DND-41 (cell line): Measurements from ENCODE around the gene SPDEF.

Source experiments
- ATAC-seq: fragments of 200-7000 bp; cut with Tn5 transposase; 3 replicates; pipeline ENCODE4 v1.9.1; 2021; ENCODE audit warnings: low read depth; ENCODE audit not compliant: insufficient read depth
- DNase-seq: peaks from one replicate; pipeline ENCODE4 v3.0.0-alpha.2; 2020
- H2AFZ ChIP-seq: 2 replicates; pipeline ENCODE4 v1.6.0; 2012; ENCODE audit warnings: low read depth, low read length
- H3K27ac ChIP-seq: 2 replicates; pipeline ENCODE4 v1.5.1; 2012; ENCODE audit warnings: low read length, inconsistent platforms
- H3K27me3 ChIP-seq: fragments of 200-600 bp; sonication (generic); 2 replicates; pipeline ENCODE4 v1.6.0; 2012; ENCODE audit warnings: low read length, mild to moderate bottlenecking, inconsistent platforms; ENCODE audit not compliant: insufficient read depth, poor library complexity
- H3K36me3 ChIP-seq: 2 replicates; pipeline ENCODE4 v1.5.1; 2012; ENCODE audit warnings: low read length, inconsistent platforms; ENCODE audit not compliant: insufficient read depth
- H3K4me1 ChIP-seq: 2 replicates; pipeline ENCODE4 v1.5.1; 2012; ENCODE audit warnings: mild to moderate bottlenecking, low read length; ENCODE audit not compliant: insufficient read depth
- H3K4me2 ChIP-seq: 2 replicates; pipeline ENCODE4 v1.6.0; 2012; ENCODE audit warnings: mild to moderate bottlenecking, moderate library complexity, low read length, inconsistent platforms; ENCODE audit not compliant: insufficient read depth
- H3K4me3 ChIP-seq, 2 experiments: fragments of 200-600 bp in 1 of 2; shearing (Covaris generic) in 1 of 2; 2 replicates each; pipeline ENCODE4 v1.5.1; 2012 to 2016; ENCODE audit warnings: inconsistent platforms in 2 of 2, low read length in 2 of 2, mild to moderate bottlenecking in 2 of 2, low read depth in 1 of 2, moderate library complexity in 1 of 2
- H3K79me2 ChIP-seq: 2 replicates; pipeline ENCODE4 v1.6.0; 2012; ENCODE audit warnings: low read length, inconsistent platforms; ENCODE audit not compliant: insufficient read depth
- H3K9ac ChIP-seq: 2 replicates; pipeline ENCODE4 v1.6.0; 2012; ENCODE audit warnings: low read depth, mild to moderate bottlenecking, inconsistent platforms, low read length, moderate library complexity
- H3K9me3 ChIP-seq: 2 replicates; pipeline ENCODE4 v1.5.1; 2012; ENCODE audit warnings: low read length, moderate library complexity, mild to moderate bottlenecking, inconsistent platforms; ENCODE audit not compliant: insufficient read depth, severe bottlenecking
- H4K20me1 ChIP-seq: 2 replicates; pipeline ENCODE4 v1.6.0; 2012; ENCODE audit warnings: low read length; ENCODE audit not compliant: insufficient read depth
- CTCF ChIP-seq: IDR thresholded peaks from 2 replicates; pipeline ENCODE4 v1.5.1; 2012; ENCODE audit warnings: borderline replicate concordance, low read length, moderate library complexity, mild to moderate bottlenecking; ENCODE audit not compliant: poor library complexity, severe bottlenecking; ENCODE audit errors: extremely low read depth
- EZH2 ChIP-seq: IDR thresholded peaks from 3 replicates; pipeline ENCODE4 v1.6.1; 2012; ENCODE audit warnings: borderline replicate concordance, low read depth, mild to moderate bottlenecking, moderate library complexity, low read length, inconsistent platforms; ENCODE audit not compliant: severe bottlenecking

SPDEF gene

GRCh38 chr6:34490390-34491090 is 65.6 kb downstream of the SPDEF start:
- Histone ChIP-seq H3K4me3 (no peak overlapping the region), H3K79me2 (no peaks in the 10 kb centered on the region), H3K4me2 (no peak overlapping the region), H3K4me1 (no peaks in the 10 kb centered on the region), H3K27ac (no peak overlapping the region), H3K9me3 (no peaks in the 10 kb centered on the region), H3K9ac (no peak overlapping the region), H3K36me3 (no peaks in the 10 kb centered on the region), H4K20me1 (no peaks in the 10 kb centered on the region), H3K27me3 (no peaks in the 10 kb centered on the region), H2AFZ (no peak overlapping the region)
- no peak for TF ChIP-seq CTCF
- no peak for DNase-seq
- no peak for ATAC-seq

DNA sequence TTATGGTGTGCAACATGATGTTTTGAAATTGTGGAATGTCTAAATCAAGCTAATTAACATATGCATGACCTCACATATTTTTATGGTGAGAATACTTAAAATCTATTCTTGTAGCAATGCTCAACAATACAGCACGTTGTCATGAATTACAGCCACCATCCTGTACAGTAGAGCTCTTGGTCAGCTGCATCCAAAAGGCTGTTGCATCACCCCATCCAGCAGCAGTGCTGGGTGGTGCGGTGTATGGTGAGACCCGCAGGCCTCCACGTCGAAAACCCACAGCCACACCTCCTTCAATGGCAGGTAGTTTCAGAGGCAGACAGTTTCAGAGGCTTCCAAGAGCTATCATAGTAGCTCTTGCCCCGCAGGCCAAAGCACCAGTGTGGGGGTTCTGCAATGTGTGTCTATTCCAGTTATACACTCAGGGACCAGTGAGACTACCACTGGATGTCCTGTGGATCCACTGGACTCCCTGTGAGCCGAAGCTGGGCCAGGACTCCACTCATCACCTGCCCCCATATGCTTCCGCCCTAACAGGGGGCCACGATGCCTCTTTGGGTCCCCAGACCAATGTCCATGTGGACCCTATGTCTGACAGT is 66.8 kb downstream of the SPDEF start:
- no peak overlapping the region for H3K4me2 ChIP-seq
- no peak for ATAC-seq
- no peak overlapping the region for H3K27ac ChIP-seq
- H3K79me2 ChIP-seq, result no peaks in the 10 kb centered on the region
- no peak overlapping the region for H2AFZ ChIP-seq
- no peaks in the 10 kb centered on the region for H3K9me3 ChIP-seq
- peaks cover 6% of the 10 kb centered on the region; the same call in 1 of the 2 replicates for H3K4me1 ChIP-seq
- no peak overlapping the region for H3K9ac ChIP-seq
- no peaks in the 10 kb centered on the region for H3K27me3 ChIP-seq
- H3K4me3 ChIP-seq, result no peak overlapping the region
- H3K36me3 ChIP-seq, result no peaks in the 10 kb centered on the region
- no peaks in the 10 kb centered on the region for H4K20me1 ChIP-seq
- TF ChIP-seq CTCF (no peak), EZH2 (no peak)
- DNase-seq, result no peak
